HepG2 (cell line): Measurements from ENCODE around the gene C15orf62. TPM values are rescaled to one million over a fixed set of nuclear protein-coding genes. Genes with fewer than 3 reads are reported as not detected.
A peak's percentile ranks its signal among the peaks of the same experiment; 100 is the strongest.

Experiments used
- ATAC-seq: fragments of 200-7000 bp; cut with Tn5 transposase; 3 replicates; pipeline ENCODE4 v1.9.1; 2020; ENCODE audit warnings: mild to moderate bottlenecking, moderate library complexity
- BruUV-seq: library from RNA; stranded (reverse); fragments of 400-500 nt; replicated peaks from 2 replicates; lab custom pipeline; 2021; lab: Mats Ljungman, UMichigan
- CTCF ChIA-PET: fragments of 300-600 bp; formaldehyde crosslinking; extraction: SDS; loops from one replicate; lab custom pipeline; 2021; ENCODE audit warnings: low total read pairs, inconsistent platforms, low intra/inter-chr PET ratio; lab: Yijun Ruan, JAX
- POLR2A ChIA-PET: fragments of 350-600 bp; sonication (Branson Sonifier 250); formaldehyde crosslinking; loops from one replicate; lab custom pipeline; 2020; ENCODE audit warnings: antibody characterized with exemption, inconsistent platforms; lab: Yijun Ruan, JAX
- DNase-seq: peaks from one replicate; pipeline ENCODE4 v3.0.0-alpha.2; 2015; ENCODE audit warnings: low spot score
- FAIRE-seq: peaks from 3 replicates; lab custom pipeline; 2011; peaks lifted over from hg19 to GRCh38; lab: Jason Lieb, UNC
- H2AFZ ChIP-seq: one replicate; pipeline ENCODE4 v1.6.1; 2011; ENCODE audit warnings: low read length, inconsistent platforms
- H3K27ac ChIP-seq: fragments of 300-600 bp; 3 replicates; pipeline ENCODE4 v1.8.0; 2011; ENCODE audit warnings: mixed run types, mild to moderate bottlenecking, mixed read lengths, low read length, inconsistent platforms; ENCODE audit not compliant: insufficient read depth; ENCODE audit errors: extremely low read length
- H3K27me3 ChIP-seq, 2 experiments: fragments of 200-600 bp in 1 of 2; 2 replicates in 1 of 2; 3 replicates in 1 of 2; pipeline versions ENCODE4 v1.6.0 to v1.8.0; 2011; ENCODE audit warnings: low read length in 2 of 2, mild to moderate bottlenecking in 2 of 2, moderate library complexity in 2 of 2, inconsistent platforms in 1 of 2; ENCODE audit not compliant: insufficient read depth in 2 of 2, control insufficient read depth in 1 of 2
- H3K36me3 ChIP-seq, 2 experiments: fragments of 200-600 bp in 1 of 2; replicated peaks in 1 of 2; 2 replicates in 1 of 2; 3 replicates in 1 of 2; pipeline versions ENCODE4 v1.5.1 to v1.8.0; 2011; ENCODE audit warnings: low read length in 2 of 2, inconsistent platforms in 1 of 2; ENCODE audit not compliant: insufficient read depth in 2 of 2, control insufficient read depth in 1 of 2
- H3K4me1 ChIP-seq: 2 replicates; pipeline ENCODE4 v1.5.1; 2012; ENCODE audit warnings: low read length, inconsistent platforms; ENCODE audit not compliant: insufficient read depth
- H3K4me2 ChIP-seq: 2 replicates; pipeline ENCODE4 v1.6.0; 2011; ENCODE audit warnings: low read depth, low read length, inconsistent platforms
- H3K4me3 ChIP-seq, 3 experiments: fragments of 200-600 bp in 1 of 3; sonication (generic), shearing (Covaris generic) in 1 of 3; replicated peaks in 1 of 3; 2 replicates each; pipeline ENCODE4 v1.5.1; 2011 to 2016; ENCODE audit warnings: low read length in 3 of 3, inconsistent platforms in 2 of 3, low read depth in 2 of 3, mild to moderate bottlenecking in 2 of 3, control low read depth in 1 of 3, mixed read lengths in 1 of 3; ENCODE audit not compliant: insufficient read depth in 1 of 3
- H3K79me2 ChIP-seq: one replicate; pipeline ENCODE4 v1.6.1; 2011; ENCODE audit warnings: low read length, inconsistent platforms; ENCODE audit not compliant: insufficient read depth
- H3K9ac ChIP-seq: 2 replicates; pipeline ENCODE4 v1.6.0; 2011; ENCODE audit warnings: mild to moderate bottlenecking, low read depth, low read length, inconsistent platforms; ENCODE audit not compliant: insufficient read depth
- H3K9me3 ChIP-seq: 2 replicates; pipeline ENCODE4 v1.5.1; 2012; ENCODE audit warnings: mild to moderate bottlenecking, low read length
- H4K20me1 ChIP-seq: 2 replicates; pipeline ENCODE4 v1.6.0; 2011; ENCODE audit warnings: inconsistent platforms, mild to moderate bottlenecking, low read length, moderate library complexity; ENCODE audit not compliant: insufficient read depth
- CENPX ChIP-seq: sonication (generic); formaldehyde crosslinking; IDR thresholded peaks from 2 replicates; pipeline ENCODE4 v1.9.0; 2021; ENCODE audit warnings: mild to moderate bottlenecking, missing genetic modification reagents, moderate library complexity
- CHD4 ChIP-seq: fragments of 200-600 bp; sonication (generic); IDR thresholded peaks from 2 replicates; pipeline ENCODE4 v1.7.0; 2017; ENCODE audit warnings: mild to moderate bottlenecking, low read length, borderline replicate concordance
- FOXA3 ChIP-seq: IDR thresholded peaks from 2 replicates; pipeline ENCODE4 v1.6.1; 2016; ENCODE audit warnings: missing genetic modification reagents, missing compliant biosample characterization
- FOXK2 ChIP-seq: fragments of 450-650 bp; IDR thresholded peaks from 2 replicates; pipeline ENCODE4 v1.6.1; 2016
- HDAC6 ChIP-seq: fragments of 200-600 bp; sonication (generic); IDR thresholded peaks from 2 replicates; pipeline ENCODE4 v1.7.0; 2017; ENCODE audit warnings: mild to moderate bottlenecking, antibody characterized with exemption, low read length, low read depth
- NFKBIZ ChIP-seq: IDR thresholded peaks from 2 replicates; pipeline ENCODE4 v1.6.1; 2018; ENCODE audit warnings: missing genetic modification reagents, missing compliant biosample characterization
- SATB2 ChIP-seq: sonication (generic); formaldehyde crosslinking; IDR thresholded peaks from 2 replicates; pipeline ENCODE4 v1.5.0; 2020; ENCODE audit warnings: missing genetic modification reagents
- SIX1 ChIP-seq: sonication (generic); formaldehyde crosslinking; IDR thresholded peaks from 2 replicates; pipeline ENCODE4 v1.4.0; 2020; ENCODE audit warnings: missing genetic modification reagents, borderline replicate concordance
- ZMYM4 ChIP-seq: sonication (generic); formaldehyde crosslinking; IDR thresholded peaks from 2 replicates; pipeline ENCODE4 v1.8.1; 2023; ENCODE audit warnings: mild to moderate bottlenecking, missing genetic modification reagents
- ZNF317 ChIP-seq: sonication (generic); formaldehyde crosslinking; IDR thresholded peaks from 2 replicates; pipeline ENCODE4 v1.5.0; 2020; ENCODE audit warnings: mild to moderate bottlenecking, missing genetic modification reagents
- ZNF501 ChIP-seq: sonication (generic); formaldehyde crosslinking; IDR thresholded peaks from 2 replicates; pipeline ENCODE4 v1.5.1; 2020; ENCODE audit warnings: mild to moderate bottlenecking, moderate library complexity, missing genetic modification reagents
- WGBS: methylation state at CpG from one replicate; pipeline ENCODE4 v1.1.6; 2017; ENCODE audit warnings: low lambda C conversion rate; 5-methylcytosine and 5-hydroxymethylcytosine counted together
- in situ Hi-C: cut with HindIII; loops from 2 replicates; pipeline ENCODE4 v1.10.0; 2017; ENCODE audit warnings: low pct_unique_long_range_greater_than_20kb; ENCODE audit not compliant: extremely low pct_ligation_motif_present
- intact Hi-C: fragments of 100-400 bp; cut with micrococcal nuclease; formaldehyde crosslinking; loops from one replicate; pipeline ENCODE4 v1.10.0; 2022; ENCODE audit not compliant: unreplicated experiment
- polyA plus RNA-seq, 8 experiments: library from polyadenylated mRNA; depleted of rRNA in 3 of 8; stranded (reverse) in 7 of 8; unstranded in 1 of 8; fragments of >200 nt; fragmentation: Illumina TruSeq in 4 of 8; extraction: Trizol in 4 of 8; gene quantifications; 2 replicates each; pipeline versions ENCODE4 v1.2.1 to v1.2.3, GENCODE V29; 2011 to 2016; ENCODE audit warnings: low read depth in 4 of 8, missing spikeins in 1 of 8, mixed read lengths in 1 of 8; ENCODE audit not compliant: insufficient read depth in 1 of 8
- total RNA-seq, 5 experiments: library from RNA; depleted of rRNA; stranded (reverse); fragments of >200 nt; fragmentation: Illumina TruSeq; extraction: Trizol; gene quantifications; 2 replicates each; pipeline ENCODE4 v1.2.3, GENCODE V29; 2016; ENCODE audit warnings: low read depth in 1 of 5
- TF ChIP-seq, protein P1 (sequence below): sonication (generic); formaldehyde crosslinking; IDR thresholded peaks from 2 replicates; pipeline ENCODE4 v1.4.0; 2020; ENCODE audit warnings: missing genetic modification reagents
- TF ChIP-seq, protein P2 (sequence below): conservative IDR thresholded peaks from 2 replicates; pipeline ENCODE4 v1.6.1; 2018; ENCODE audit warnings: missing genetic modification reagents
- TF ChIP-seq, protein P3 (sequence below): sonication (generic); formaldehyde crosslinking; IDR thresholded peaks from 2 replicates; pipeline ENCODE4 v1.4.0; 2020; ENCODE audit warnings: mild to moderate bottlenecking, missing genetic modification reagents

Gene C15orf62
- total and polyA plus RNA-seq, 2 of the 13 experiments (the other 11 are each of a cell fraction or from before 2014, with no cell fraction given), result 0.51 to 1.1 TPM

DNA sequence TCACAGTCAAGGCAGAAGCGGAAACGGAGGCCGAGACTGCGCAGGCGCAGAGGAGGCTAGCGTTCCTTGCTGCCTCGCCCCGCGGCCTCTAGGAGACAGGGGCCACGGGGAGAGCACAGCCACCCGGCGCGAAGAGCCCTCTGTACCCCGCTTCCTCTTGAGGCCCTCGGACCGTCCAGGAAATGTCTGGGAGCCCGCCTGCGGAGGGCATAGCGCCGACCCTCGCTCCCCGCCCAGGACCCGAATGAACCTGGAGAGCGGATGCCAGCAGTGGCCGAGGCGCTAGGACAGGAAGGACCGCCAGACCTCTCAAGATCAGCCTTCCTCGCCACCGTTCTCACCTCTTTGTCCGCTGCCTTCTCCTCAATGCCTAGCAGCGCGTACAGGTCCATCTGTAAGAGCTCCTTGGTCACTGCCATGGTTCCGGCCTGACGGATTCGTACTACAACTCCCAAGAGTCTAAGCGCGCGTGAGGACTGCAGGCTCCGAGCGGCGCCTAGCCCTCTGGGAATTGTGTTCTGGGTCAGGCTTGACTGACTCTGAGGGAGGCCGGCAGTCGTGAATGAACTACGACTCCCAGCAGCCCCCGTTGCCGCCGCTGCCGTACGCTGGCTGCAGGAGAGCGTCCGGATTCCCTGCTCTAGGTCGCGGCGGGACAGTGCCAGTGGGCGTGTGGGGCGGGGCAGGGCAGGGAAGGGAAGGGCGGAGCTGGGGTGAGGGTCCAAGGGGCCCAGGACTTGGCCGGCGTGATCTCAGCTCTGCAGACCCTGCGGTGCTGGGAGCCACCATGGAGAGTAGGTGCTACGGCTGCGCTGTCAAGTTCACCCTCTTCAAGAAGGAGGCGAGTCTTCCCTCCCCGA lies 37.5 kb downstream of the C15orf62 start, which contains the start of the genes DNAJC17 and ZFYVE19 (continued):
- TF ChIP-seq, protein P1, sequence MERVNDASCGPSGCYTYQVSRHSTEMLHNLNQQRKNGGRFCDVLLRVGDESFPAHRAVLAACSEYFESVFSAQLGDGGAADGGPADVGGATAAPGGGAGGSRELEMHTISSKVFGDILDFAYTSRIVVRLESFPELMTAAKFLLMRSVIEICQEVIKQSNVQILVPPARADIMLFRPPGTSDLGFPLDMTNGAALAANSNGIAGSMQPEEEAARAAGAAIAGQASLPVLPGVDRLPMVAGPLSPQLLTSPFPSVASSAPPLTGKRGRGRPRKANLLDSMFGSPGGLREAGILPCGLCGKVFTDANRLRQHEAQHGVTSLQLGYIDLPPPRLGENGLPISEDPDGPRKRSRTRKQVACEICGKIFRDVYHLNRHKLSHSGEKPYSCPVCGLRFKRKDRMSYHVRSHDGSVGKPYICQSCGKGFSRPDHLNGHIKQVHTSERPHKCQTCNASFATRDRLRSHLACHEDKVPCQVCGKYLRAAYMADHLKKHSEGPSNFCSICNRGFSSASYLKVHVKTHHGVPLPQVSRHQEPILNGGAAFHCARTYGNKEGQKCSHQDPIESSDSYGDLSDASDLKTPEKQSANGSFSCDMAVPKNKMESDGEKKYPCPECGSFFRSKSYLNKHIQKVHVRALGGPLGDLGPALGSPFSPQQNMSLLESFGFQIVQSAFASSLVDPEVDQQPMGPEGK, result no peak; the same call in 1 of the 2 replicates
- TF ChIP-seq FOXK2, result no peak

DNA sequence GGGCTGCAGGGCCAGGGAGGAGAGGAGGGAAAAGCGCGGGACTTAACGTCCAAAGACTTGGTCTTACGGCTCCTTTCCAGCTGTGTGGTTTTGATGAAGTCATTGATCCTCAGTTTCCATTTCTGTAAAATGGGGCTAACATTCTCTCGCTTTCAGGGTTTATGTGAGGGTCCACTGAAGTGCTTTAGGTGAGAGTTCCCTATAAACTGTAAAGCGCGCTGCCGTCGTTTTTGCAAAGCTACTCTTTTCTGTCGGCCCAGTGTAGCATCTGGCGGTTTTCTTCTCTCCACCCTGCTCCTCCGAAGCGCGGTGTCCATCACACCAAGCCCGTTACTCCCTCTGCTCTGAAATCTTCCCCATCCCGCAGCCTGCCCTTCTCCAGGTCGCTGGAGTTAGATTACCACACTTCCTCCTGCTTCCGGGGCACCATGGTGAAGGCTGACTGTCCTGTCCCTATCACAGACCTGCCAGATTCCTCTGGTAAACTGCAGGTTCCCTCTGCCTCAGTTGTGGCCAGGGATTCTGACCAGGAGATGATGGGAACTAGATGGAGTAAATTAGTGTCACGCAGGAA lies 38.2 kb downstream of the C15orf62 start:
- in situ Hi-C loops, result no loop called here
- Histone ChIP-seq H3K9ac (peak overlapping the region; percentile 81), H3K4me1 (peaks cover 36% of the 10 kb centered on the region), H3K4me2 (peak overlapping the region; percentile 97), H2AFZ (no peak overlapping the region), H3K27ac (peak overlapping the region; percentile 75), H3K27me3 (no peaks in the 10 kb centered on the region; a peak in 1 of 5 replicates), H3K36me3 (peaks cover 3 to 22% of the 10 kb centered on the region in 2 experiments; a peak in 4 of 5 replicates), H3K4me3 (peak overlapping the region; percentile 74 to 95 (median 79)), H3K79me2 (peaks cover 20% of the 10 kb centered on the region), H3K9me3 (no peaks in the 10 kb centered on the region), H4K20me1 (no peaks in the 10 kb centered on the region)
- ATAC-seq, result no peak; the same call in 2 of the 3 replicates
- no peak for FAIRE-seq
- 30% methylated on average over 19 of the region's 19 CpGs for WGBS
- intact Hi-C loops, result no loop called here
- DNase-seq, result no peak
- POLR2A ChIA-PET, result interaction anchor here (0.6 to 1.9 kb wide), 15 partner anchors 10 to 239 kb away, joined by 3 to 10 read pairs (median 4); partner anchors contain the start of genes RHOV, RPUSD2 and VPS18
- TSS peak; percentile 41 for BruUV-seq
- CTCF ChIA-PET, result no interaction called here
- no peak for TF ChIP-seq ZNF317 (CRISPR knock-in tag)
- TF ChIP-seq CENPX (CRISPR knock-in tag), result no peak
- peak; percentile 82; the same call in 1 of the 2 replicates for TF ChIP-seq CHD4
- TF ChIP-seq ZNF501 (CRISPR knock-in tag), result no peak
- no peak for TF ChIP-seq ZMYM4 (CRISPR knock-in tag)
- TF ChIP-seq HDAC6, result no peak
- TF ChIP-seq, protein P2, sequence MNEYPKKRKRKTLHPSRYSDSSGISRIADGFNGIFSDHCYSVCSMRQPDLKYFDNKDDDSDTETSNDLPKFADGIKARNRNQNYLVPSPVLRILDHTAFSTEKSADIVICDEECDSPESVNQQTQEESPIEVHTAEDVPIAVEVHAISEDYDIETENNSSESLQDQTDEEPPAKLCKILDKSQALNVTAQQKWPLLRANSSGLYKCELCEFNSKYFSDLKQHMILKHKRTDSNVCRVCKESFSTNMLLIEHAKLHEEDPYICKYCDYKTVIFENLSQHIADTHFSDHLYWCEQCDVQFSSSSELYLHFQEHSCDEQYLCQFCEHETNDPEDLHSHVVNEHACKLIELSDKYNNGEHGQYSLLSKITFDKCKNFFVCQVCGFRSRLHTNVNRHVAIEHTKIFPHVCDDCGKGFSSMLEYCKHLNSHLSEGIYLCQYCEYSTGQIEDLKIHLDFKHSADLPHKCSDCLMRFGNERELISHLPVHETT (CRISPR knock-in tag), result no peak
- TF ChIP-seq SATB2 (CRISPR knock-in tag), result no peak
- no peak for TF ChIP-seq NFKBIZ (CRISPR knock-in tag)
- TF ChIP-seq FOXA3 (CRISPR knock-in tag), result no peak
- TF ChIP-seq, protein P3, sequence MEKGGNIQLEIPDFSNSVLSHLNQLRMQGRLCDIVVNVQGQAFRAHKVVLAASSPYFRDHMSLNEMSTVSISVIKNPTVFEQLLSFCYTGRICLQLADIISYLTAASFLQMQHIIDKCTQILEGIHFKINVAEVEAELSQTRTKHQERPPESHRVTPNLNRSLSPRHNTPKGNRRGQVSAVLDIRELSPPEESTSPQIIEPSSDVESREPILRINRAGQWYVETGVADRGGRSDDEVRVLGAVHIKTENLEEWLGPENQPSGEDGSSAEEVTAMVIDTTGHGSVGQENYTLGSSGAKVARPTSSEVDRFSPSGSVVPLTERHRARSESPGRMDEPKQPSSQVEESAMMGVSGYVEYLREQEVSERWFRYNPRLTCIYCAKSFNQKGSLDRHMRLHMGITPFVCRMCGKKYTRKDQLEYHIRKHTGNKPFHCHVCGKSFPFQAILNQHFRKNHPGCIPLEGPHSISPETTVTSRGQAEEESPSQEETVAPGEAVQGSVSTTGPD (CRISPR knock-in tag), result no peak
- TF ChIP-seq SIX1 (CRISPR knock-in tag), result no peak
